Neural crest cell (in vitro differentiated cells): ENCODE measurements around the gene ZC3H12A. TPM values are rescaled to one million over a fixed set of nuclear protein-coding genes. Genes with fewer than 3 reads are reported as not detected.

ENCODE experiments used
- DNase-seq: peaks from one replicate; pipeline ENCODE4 v3.0.0; 2021; ENCODE audit warnings: low read depth, mixed read lengths, low spot score
- H3K27ac Mint-ChIP-seq: one replicate; pipeline ENCODE4 v1.8.0; 2021; ENCODE audit warnings: mild to moderate bottlenecking, mixed read lengths; ENCODE audit not compliant: unreplicated experiment
- H3K27me3 Mint-ChIP-seq: 2 replicates; pipeline ENCODE4 v1.8.0; 2021; ENCODE audit warnings: low read depth, mild to moderate bottlenecking, mixed read lengths
- H3K36me3 Mint-ChIP-seq: 2 replicates; pipeline ENCODE4 v1.8.0; 2021; ENCODE audit warnings: low read depth, mild to moderate bottlenecking, mixed read lengths
- H3K4me1 Mint-ChIP-seq: 2 replicates; pipeline ENCODE4 v1.8.0; 2021; ENCODE audit warnings: mixed read lengths
- H3K4me3 Mint-ChIP-seq: one replicate; pipeline ENCODE4 v1.8.0; 2021; ENCODE audit warnings: mild to moderate bottlenecking, mixed read lengths
- H3K9me3 Mint-ChIP-seq: 2 replicates; pipeline ENCODE4 v1.8.0; 2021; ENCODE audit warnings: mixed read lengths
- total RNA-seq: library from RNA; stranded (reverse); gene quantifications from 2 replicates; pipeline ENCODE4 v1.2.1, GENCODE V29; 2021
- TF ChIP-seq, protein P1 (sequence below): fragments of 200-600 bp; sonication (generic); conservative IDR thresholded peaks from 2 replicates; pipeline ENCODE4 v1.5.0; 2021; ENCODE audit warnings: antibody characterized with exemption, mild to moderate bottlenecking

ZC3H12A gene
- total RNA-seq, 1 donor from 2014 or later: 3.6 TPM

DNA sequence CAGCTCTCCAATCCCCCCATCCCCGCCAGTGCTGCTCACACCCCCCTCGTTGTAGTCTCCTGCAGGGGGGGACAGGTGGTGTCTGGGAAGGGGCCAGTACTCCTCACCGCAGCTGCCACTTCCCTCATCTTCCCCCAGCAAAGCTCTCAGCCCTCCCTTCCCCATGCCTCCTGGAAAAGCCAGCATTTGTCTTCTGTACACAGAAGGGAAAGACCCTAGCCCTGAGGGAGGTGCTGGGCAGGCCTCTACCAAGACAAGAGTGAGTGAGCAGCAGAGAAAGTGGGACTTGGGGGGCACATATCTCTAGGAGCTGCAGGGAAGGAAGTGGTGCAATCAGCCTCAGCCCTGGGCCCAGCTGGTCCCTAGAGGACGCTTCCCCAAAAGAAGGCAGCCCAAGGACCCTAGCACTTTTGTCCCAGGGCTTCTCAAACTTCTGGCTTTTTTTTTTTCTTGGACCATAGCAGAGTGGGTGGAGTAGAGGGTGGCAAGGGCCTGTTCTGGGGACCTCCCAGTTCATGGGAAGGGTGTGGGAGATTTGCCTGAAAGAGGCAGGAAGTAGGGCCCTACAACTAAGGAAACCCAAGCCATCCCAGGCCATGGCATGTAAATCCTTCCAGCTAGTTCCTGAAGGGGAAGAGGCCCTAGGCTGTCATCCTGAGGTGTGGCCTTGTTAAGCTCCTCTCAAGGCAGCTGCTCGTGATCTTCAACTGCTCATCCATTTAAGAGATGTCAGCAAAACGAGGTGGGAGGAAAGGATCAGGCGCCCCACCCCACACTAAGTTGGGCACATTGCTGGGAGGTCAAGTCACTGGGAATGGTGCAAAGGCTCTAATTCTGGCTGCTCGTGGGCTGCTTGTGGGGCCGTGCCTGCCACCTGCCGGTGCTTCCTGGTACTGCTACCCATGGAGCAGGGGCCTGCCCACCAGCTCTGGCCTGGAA, 12.6 kb downstream of the ZC3H12A start:
- no peak overlapping the region for H3K4me3 Mint-ChIP-seq
- peak; percentile 90 for DNase-seq
- H3K27me3 Mint-ChIP-seq: no peaks in the 10 kb centered on the region
- no peaks in the 10 kb centered on the region for H3K9me3 Mint-ChIP-seq
- no peak overlapping the region for H3K27ac Mint-ChIP-seq
- peaks cover 2% of the 10 kb centered on the region for H3K36me3 Mint-ChIP-seq
- H3K4me1 Mint-ChIP-seq: no peaks in the 10 kb centered on the region
- TF ChIP-seq, protein P1, sequence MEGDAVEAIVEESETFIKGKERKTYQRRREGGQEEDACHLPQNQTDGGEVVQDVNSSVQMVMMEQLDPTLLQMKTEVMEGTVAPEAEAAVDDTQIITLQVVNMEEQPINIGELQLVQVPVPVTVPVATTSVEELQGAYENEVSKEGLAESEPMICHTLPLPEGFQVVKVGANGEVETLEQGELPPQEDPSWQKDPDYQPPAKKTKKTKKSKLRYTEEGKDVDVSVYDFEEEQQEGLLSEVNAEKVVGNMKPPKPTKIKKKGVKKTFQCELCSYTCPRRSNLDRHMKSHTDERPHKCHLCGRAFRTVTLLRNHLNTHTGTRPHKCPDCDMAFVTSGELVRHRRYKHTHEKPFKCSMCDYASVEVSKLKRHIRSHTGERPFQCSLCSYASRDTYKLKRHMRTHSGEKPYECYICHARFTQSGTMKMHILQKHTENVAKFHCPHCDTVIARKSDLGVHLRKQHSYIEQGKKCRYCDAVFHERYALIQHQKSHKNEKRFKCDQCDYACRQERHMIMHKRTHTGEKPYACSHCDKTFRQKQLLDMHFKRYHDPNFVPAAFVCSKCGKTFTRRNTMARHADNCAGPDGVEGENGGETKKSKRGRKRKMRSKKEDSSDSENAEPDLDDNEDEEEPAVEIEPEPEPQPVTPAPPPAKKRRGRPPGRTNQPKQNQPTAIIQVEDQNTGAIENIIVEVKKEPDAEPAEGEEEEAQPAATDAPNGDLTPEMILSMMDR: peak; percentile 96

DNA sequence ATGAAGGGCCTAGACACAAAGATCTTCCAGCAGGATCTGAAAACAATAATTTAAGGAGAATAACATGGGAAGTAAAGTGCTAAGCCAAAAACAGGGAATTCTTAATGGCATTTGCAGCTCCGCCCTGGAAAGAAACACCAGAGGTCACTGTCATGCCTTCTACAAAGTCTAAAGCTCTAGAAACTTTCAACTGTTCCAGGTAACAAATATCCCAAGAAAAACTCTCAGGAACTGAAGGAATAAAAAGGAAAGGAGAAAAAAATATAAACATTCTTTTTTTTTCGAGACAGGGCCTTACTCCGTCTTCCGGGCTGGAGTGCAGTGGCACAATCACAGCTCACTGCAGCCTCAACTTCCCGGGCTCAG, 13.2 kb downstream of the ZC3H12A start:
- Mint-ChIP-seq H3K4me1 (no peaks in the 10 kb centered on the region), H3K9me3 (no peaks in the 10 kb centered on the region), H3K27ac (no peak overlapping the region), H3K36me3 (peaks cover 2% of the 10 kb centered on the region), H3K4me3 (no peak overlapping the region), H3K27me3 (no peaks in the 10 kb centered on the region)
- no peak for DNase-seq
- TF ChIP-seq, protein P1: peak; percentile 32

DNA sequence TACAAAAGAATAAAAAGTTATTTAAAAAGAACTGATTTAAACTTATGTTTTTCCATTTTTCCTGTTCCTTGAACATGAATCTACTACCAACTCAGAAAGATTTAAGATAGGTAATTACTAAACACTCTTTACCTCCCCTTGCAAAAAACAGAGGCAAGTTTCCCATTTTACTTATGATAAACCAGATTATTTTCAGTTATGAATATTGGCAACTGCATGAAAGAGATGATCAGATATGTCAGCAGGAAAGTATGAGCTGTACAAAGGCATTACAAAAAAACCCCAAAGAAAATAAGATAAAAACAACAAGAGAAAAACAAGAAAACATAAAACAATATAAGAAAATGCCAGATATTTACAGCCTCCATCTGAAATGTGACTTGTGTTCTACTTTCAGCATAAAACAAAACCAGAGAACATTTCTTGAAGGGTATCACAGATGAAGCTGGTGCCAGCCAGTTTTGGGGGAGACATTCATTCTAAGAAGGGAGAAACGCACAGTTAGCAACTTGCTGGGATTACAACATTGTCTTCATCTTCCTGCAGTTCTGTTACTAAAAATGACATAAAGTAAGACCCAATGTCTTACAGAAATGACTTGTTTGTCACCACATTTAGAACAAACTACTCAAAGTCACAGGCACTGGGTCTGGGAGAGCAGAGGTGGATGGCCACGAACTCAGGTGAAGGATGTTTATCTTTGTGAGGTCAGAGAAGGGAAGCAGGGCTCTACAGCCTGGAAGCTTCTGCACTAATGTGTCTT, 19.1 kb downstream of the ZC3H12A start:
- peaks cover 2% of the 10 kb centered on the region for H3K36me3 Mint-ChIP-seq
- TF ChIP-seq, protein P1: no peak
- H3K4me1 Mint-ChIP-seq: no peaks in the 10 kb centered on the region
- DNase-seq: no peak
- no peaks in the 10 kb centered on the region for H3K9me3 Mint-ChIP-seq
- H3K27me3 Mint-ChIP-seq: no peaks in the 10 kb centered on the region
- no peak overlapping the region for H3K4me3 Mint-ChIP-seq
- H3K27ac Mint-ChIP-seq: no peak overlapping the region

DNA sequence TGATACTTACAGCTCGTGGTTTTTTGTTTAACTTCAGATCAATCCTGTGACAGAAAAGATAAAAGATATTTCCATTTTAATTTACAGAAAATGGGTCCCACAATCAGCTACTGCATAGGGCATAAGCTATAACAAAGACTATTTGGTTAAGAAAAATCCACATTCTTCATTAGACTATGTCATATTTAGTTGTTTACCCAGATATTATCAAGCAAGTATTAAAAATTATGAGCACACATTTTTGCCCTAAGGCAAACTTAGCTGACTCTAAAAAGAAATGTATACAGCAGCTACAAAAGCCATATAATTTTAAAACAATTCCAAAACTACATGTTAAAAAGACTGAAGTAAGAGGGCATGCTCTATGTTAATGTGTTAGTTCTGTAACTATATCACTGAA, 21.5 kb downstream of the ZC3H12A start:
- Mint-ChIP-seq H3K4me3 (no peak overlapping the region), H3K27me3 (no peaks in the 10 kb centered on the region), H3K4me1 (no peaks in the 10 kb centered on the region), H3K9me3 (no peaks in the 10 kb centered on the region), H3K36me3 (peaks cover 5% of the 10 kb centered on the region), H3K27ac (no peak overlapping the region)
- TF ChIP-seq, protein P1: no peak
- DNase-seq: no peak

DNA sequence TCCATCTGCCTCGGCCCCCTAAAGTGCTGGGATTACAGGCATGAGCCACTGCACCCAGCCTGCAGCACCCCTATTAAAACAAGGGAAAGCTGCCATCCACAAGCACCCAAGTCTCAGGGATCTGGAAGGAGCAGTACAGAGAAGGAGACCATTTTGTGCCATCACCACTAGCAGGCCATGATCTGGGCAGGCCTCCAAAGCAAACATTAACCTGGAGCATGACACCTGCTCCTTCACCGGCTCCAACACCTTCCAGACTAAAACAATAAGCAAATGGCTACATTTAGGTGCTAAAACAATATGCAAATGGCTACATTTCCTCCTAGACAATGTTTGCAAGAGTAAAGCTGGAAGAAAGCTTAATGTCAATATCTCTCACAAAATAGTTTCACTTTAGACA, 23.5 kb downstream of the ZC3H12A start:
- no peaks in the 10 kb centered on the region for H3K9me3 Mint-ChIP-seq
- H3K4me1 Mint-ChIP-seq: no peaks in the 10 kb centered on the region
- DNase-seq: no peak
- H3K36me3 Mint-ChIP-seq: peaks cover 4% of the 10 kb centered on the region
- H3K27me3 Mint-ChIP-seq: no peaks in the 10 kb centered on the region
- no peak overlapping the region for H3K4me3 Mint-ChIP-seq
- TF ChIP-seq, protein P1: no peak
- H3K27ac Mint-ChIP-seq: no peak overlapping the region
